ENCODE measurements around the gene NEO1.

NEO1 gene

GRCh38 chr15:73054417-73054953 lies 2.2 kb downstream of the NEO1 start:
- DNase-seq, result no peak
- in situ Hi-C loops (cut with HindIII; ENCODE audit: low pct_ligation_motif_present, low pct_unique_long_range_greater_than_20kb, low sequenced_read_pairs), result no loop called here

- no peak for DNase-seq
- in situ Hi-C loops (cut with HindIII; ENCODE audit: low pct_ligation_motif_present, low pct_unique_long_range_greater_than_20kb, low sequenced_read_pairs), result no loop called here
Observed at GRCh38 chr15:73056460-73056859, 4.2 kb downstream of the NEO1 start.

GRCh38 chr15:73058437-73058836 lies 6.2 kb downstream of the NEO1 start:
- in situ Hi-C loops (cut with HindIII; ENCODE audit: low pct_ligation_motif_present, low pct_unique_long_range_greater_than_20kb, low sequenced_read_pairs), result no loop called here
- no peak for DNase-seq

GRCh38 chr15:73065114-73065513 lies 12.9 kb downstream of the NEO1 start:
- in situ Hi-C loops (cut with HindIII; ENCODE audit: low pct_ligation_motif_present, low pct_unique_long_range_greater_than_20kb, low sequenced_read_pairs), result no loop called here
- no peak for DNase-seq

GRCh38 chr15:73069109-73069508 lies 16.8 kb downstream of the NEO1 start:
- in situ Hi-C loops (cut with HindIII; ENCODE audit: low pct_ligation_motif_present, low pct_unique_long_range_greater_than_20kb, low sequenced_read_pairs), result no loop called here

GRCh38 chr15:73072894-73073293 lies 20.6 kb downstream of the NEO1 start:
- in situ Hi-C loops (cut with HindIII; ENCODE audit: low pct_ligation_motif_present, low pct_unique_long_range_greater_than_20kb, low sequenced_read_pairs), result no loop called here

More at GRCh38 chr15:73069109-73069508, 16.8 kb downstream of the NEO1 start:
- DNase-seq, result no peak

GRCh38 chr15:73074241-73074640 lies 22.0 kb downstream of the NEO1 start:
- no peak for DNase-seq
- in situ Hi-C loops (cut with HindIII; ENCODE audit: low pct_ligation_motif_present, low pct_unique_long_range_greater_than_20kb, low sequenced_read_pairs), result no loop called here

More at GRCh38 chr15:73072894-73073293, 20.6 kb downstream of the NEO1 start:
- no peak for DNase-seq

GRCh38 chr15:73075160-73075859 lies 23.0 kb downstream of the NEO1 start:
- in situ Hi-C loops (cut with HindIII; ENCODE audit: low pct_ligation_motif_present, low pct_unique_long_range_greater_than_20kb, low sequenced_read_pairs), result no loop called here
- DNase-seq, result no peak

GRCh38 chr15:73078291-73078690 lies 26.0 kb downstream of the NEO1 start:
- in situ Hi-C loops (cut with HindIII; ENCODE audit: low pct_ligation_motif_present, low pct_unique_long_range_greater_than_20kb, low sequenced_read_pairs), result no loop called here

GRCh38 chr15:73078722-73079121 lies 26.5 kb downstream of the NEO1 start:
- peak; percentile 56 for DNase-seq
- in situ Hi-C loops (cut with HindIII; ENCODE audit: low pct_ligation_motif_present, low pct_unique_long_range_greater_than_20kb, low sequenced_read_pairs), result no loop called here

More at GRCh38 chr15:73078291-73078690, 26.0 kb downstream of the NEO1 start:
- DNase-seq, result no peak

GRCh38 chr15:73079565-73079964 lies 27.3 kb downstream of the NEO1 start:
- in situ Hi-C loops (cut with HindIII; ENCODE audit: low pct_ligation_motif_present, low pct_unique_long_range_greater_than_20kb, low sequenced_read_pairs), result no loop called here

GRCh38 chr15:73081321-73081958 lies 29.2 kb downstream of the NEO1 start:
- in situ Hi-C loops (cut with HindIII; ENCODE audit: low pct_ligation_motif_present, low pct_unique_long_range_greater_than_20kb, low sequenced_read_pairs), result no loop called here
- DNase-seq, result peak; percentile 55

More at GRCh38 chr15:73079565-73079964, 27.3 kb downstream of the NEO1 start:
- no peak for DNase-seq

- in situ Hi-C loops (cut with HindIII; ENCODE audit: low pct_ligation_motif_present, low pct_unique_long_range_greater_than_20kb, low sequenced_read_pairs), result no loop called here
- no peak for DNase-seq
Observed at GRCh38 chr15:73082812-73083211, 30.5 kb downstream of the NEO1 start.

- DNase-seq, result no peak
- in situ Hi-C loops (cut with HindIII; ENCODE audit: low pct_ligation_motif_present, low pct_unique_long_range_greater_than_20kb, low sequenced_read_pairs), result no loop called here
Observed at GRCh38 chr15:73087098-73087497, 34.8 kb downstream of the NEO1 start.

- in situ Hi-C loops (cut with HindIII; ENCODE audit: low pct_ligation_motif_present, low pct_unique_long_range_greater_than_20kb, low sequenced_read_pairs), result no loop called here
- no peak for DNase-seq
Observed at GRCh38 chr15:73105064-73105463, 52.8 kb downstream of the NEO1 start.

GRCh38 chr15:73108676-73109075 lies 56.4 kb downstream of the NEO1 start:
- no peak for DNase-seq

GRCh38 chr15:73109765-73110164 lies 57.5 kb downstream of the NEO1 start:
- in situ Hi-C loops (cut with HindIII; ENCODE audit: low pct_ligation_motif_present, low pct_unique_long_range_greater_than_20kb, low sequenced_read_pairs), result no loop called here
- DNase-seq, result no peak

More at GRCh38 chr15:73108676-73109075, 56.4 kb downstream of the NEO1 start:
- in situ Hi-C loops (cut with HindIII; ENCODE audit: low pct_ligation_motif_present, low pct_unique_long_range_greater_than_20kb, low sequenced_read_pairs), result no loop called here

GRCh38 chr15:73110201-73110600 lies 57.9 kb downstream of the NEO1 start:
- no peak for DNase-seq
- in situ Hi-C loops (cut with HindIII; ENCODE audit: low pct_ligation_motif_present, low pct_unique_long_range_greater_than_20kb, low sequenced_read_pairs), result no loop called here

- no peak for DNase-seq
- in situ Hi-C loops (cut with HindIII; ENCODE audit: low pct_ligation_motif_present, low pct_unique_long_range_greater_than_20kb, low sequenced_read_pairs), result no loop called here
Observed at GRCh38 chr15:73114064-73114463, 61.8 kb downstream of the NEO1 start.

GRCh38 chr15:73116164-73116563 lies 63.9 kb downstream of the NEO1 start:
- in situ Hi-C loops (cut with HindIII; ENCODE audit: low pct_ligation_motif_present, low pct_unique_long_range_greater_than_20kb, low sequenced_read_pairs), result no loop called here

More at GRCh38 chr15:73116164-73116563, 63.9 kb downstream of the NEO1 start:
- no peak for DNase-seq

All from ACHN (cell line).